ENCODE data around the gene IL4R. TPM values are rescaled to one million over a fixed set of nuclear protein-coding genes. Genes with fewer than 3 reads are reported as not detected.
"Not testable (repeated sequence)": the region's sequence is repeated elsewhere in the genome, so short reads cannot be mapped to it uniquely, and the experiment has no call there.

IL4R gene
- total RNA-seq, 1 donor from 2014 or later = 9.6 TPM

DNA sequence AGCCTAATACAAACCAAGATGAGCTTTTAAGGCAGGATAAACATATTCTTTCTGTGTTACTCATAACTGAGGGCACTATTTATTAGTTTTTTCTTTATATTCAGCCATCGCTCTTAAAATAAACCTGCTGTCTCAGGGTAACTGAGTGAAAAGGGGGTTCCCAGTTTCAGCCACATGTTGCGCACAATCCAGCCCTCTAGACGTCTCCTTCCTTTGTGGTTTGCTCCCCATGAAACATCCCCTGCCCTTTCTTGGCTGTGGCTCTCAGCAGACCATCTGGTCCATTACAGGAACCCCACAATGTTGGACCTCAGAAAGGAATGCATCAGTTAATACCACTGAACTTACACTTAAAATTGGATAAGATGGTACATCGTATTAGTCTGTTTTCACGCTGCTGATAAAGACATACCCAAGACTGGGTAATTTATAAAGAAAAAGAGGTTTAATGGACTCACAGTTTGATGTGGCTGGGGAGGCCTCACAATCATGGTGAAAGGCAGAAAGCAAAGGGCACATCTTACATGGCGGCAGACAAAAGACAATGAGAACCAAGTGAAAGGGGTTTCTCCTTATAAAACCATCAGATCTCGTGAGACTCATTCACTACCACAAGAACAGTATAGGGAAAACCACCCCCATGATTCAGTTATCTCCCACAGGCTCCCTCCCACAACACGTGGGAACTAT is 75.6 kb downstream of the IL4R start:
- TF ChIP-seq EZH2 (IDR thresholded peaks at IDR 0.05) (no peak), EZH2phosphoT487 (IDR thresholded peaks at IDR 0.05) (no peak)
- TF ChIP-seq, protein P1, sequence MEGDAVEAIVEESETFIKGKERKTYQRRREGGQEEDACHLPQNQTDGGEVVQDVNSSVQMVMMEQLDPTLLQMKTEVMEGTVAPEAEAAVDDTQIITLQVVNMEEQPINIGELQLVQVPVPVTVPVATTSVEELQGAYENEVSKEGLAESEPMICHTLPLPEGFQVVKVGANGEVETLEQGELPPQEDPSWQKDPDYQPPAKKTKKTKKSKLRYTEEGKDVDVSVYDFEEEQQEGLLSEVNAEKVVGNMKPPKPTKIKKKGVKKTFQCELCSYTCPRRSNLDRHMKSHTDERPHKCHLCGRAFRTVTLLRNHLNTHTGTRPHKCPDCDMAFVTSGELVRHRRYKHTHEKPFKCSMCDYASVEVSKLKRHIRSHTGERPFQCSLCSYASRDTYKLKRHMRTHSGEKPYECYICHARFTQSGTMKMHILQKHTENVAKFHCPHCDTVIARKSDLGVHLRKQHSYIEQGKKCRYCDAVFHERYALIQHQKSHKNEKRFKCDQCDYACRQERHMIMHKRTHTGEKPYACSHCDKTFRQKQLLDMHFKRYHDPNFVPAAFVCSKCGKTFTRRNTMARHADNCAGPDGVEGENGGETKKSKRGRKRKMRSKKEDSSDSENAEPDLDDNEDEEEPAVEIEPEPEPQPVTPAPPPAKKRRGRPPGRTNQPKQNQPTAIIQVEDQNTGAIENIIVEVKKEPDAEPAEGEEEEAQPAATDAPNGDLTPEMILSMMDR (IDR thresholded peaks at IDR 0.05) = no peak
- Mint-ChIP-seq H3K36me3 (no peaks in the 10 kb centered on the region), H3K9me3 (peaks cover 8% of the 10 kb centered on the region), H3K27me3 (ENCODE audit: insufficient read depth, low read depth) (peaks cover 2% of the 10 kb centered on the region), H3K4me3 (no peak overlapping the region), H3K4me1 (no peaks in the 10 kb centered on the region), H3K27ac (no peak overlapping the region)
- H3K4me2 ChIP-seq = no peak overlapping the region
- no peak overlapping the region for H3K9ac ChIP-seq
- no peaks in the 10 kb centered on the region for H3K36me3 ChIP-seq
- H3K79me2 ChIP-seq (ENCODE audit: low read depth) = no peaks in the 10 kb centered on the region
- no peaks in the 10 kb centered on the region for H4K20me1 ChIP-seq (ENCODE audit: low read depth)
- H3K4me3 ChIP-seq = no peak overlapping the region
- no peaks in the 10 kb centered on the region for H3K4me1 ChIP-seq
- no peak overlapping the region for H3K27ac ChIP-seq
- no peak for DNase-seq (ENCODE audit: low spot score)
- no peaks in the 10 kb centered on the region for H3F3A ChIP-seq (ENCODE audit: low read depth)
- no peaks in the 10 kb centered on the region for H3K27me3 ChIP-seq
- H2AFZ ChIP-seq (replicated peaks) = no peak overlapping the region
- H3K9me3 ChIP-seq (ENCODE audit: low read depth) = no peaks in the 10 kb centered on the region

DNA sequence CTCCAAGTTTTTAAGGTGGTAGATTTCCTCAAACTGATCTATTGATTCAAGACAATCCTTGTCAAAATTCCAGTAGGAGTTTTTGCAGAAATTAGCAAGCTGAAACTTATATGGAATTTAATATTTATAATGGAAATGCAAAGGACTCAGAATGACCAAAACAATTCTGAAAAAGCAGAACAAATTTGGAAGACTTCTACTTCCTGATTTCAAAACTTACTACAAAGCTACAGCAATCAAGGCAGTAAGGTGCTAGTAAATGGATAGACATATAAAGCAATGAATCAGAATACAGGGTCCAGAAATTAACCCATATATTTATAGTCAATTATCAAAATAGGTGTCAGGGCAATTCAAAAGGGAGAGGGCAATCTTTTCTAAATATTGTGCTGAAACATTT is 76.4 kb downstream of the IL4R start:
- peaks cover 2% of the 10 kb centered on the region for H3K27me3 Mint-ChIP-seq (ENCODE audit: insufficient read depth, low read depth)
- no peak for DNase-seq (ENCODE audit: low spot score)
- H2AFZ ChIP-seq (replicated peaks) = no peak overlapping the region
- no peaks in the 10 kb centered on the region for H3K36me3 Mint-ChIP-seq
- peaks cover 3% of the 10 kb centered on the region for H3K9me3 Mint-ChIP-seq
- H3K9me3 ChIP-seq (ENCODE audit: low read depth) = peaks cover 3% of the 10 kb centered on the region
- H3K4me3 ChIP-seq = no peak overlapping the region
- no peaks in the 10 kb centered on the region for H3K4me1 ChIP-seq
- H3K4me2 ChIP-seq = no peak overlapping the region
- H3K4me1 Mint-ChIP-seq = no peaks in the 10 kb centered on the region
- no peaks in the 10 kb centered on the region for H4K20me1 ChIP-seq (ENCODE audit: low read depth)
- H3K27me3 ChIP-seq = no peaks in the 10 kb centered on the region
- no peaks in the 10 kb centered on the region for H3K36me3 ChIP-seq
- H3K27ac Mint-ChIP-seq = no peak overlapping the region
- H3K79me2 ChIP-seq (ENCODE audit: low read depth) = no peaks in the 10 kb centered on the region
- no peaks in the 10 kb centered on the region for H3F3A ChIP-seq (ENCODE audit: low read depth)
- TF ChIP-seq EZH2 (IDR thresholded peaks at IDR 0.05) (no peak), EZH2phosphoT487 (IDR thresholded peaks at IDR 0.05) (no peak)
- TF ChIP-seq, protein P1 (IDR thresholded peaks at IDR 0.05) = no peak
- H3K9ac ChIP-seq = no peak overlapping the region
- H3K27ac ChIP-seq = no peak overlapping the region
- no peak overlapping the region for H3K4me3 Mint-ChIP-seq

DNA sequence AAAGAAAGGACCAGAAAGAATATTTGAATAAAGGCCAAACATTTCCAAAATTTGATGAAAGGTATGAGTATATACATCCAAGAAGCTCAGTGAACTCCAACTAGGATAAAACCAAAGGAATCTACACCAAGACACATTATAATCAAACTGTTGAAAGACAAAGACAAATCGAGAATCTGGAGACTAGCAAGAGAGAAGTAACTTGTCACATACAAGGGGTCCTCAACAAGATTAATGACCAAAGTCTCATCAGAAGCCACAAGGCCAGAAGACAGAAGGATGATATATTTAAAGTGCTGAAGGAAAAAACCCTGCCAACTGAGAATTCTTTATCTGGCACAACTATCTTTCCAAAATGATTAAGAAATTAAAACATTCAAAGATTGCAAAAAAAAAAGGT is 78.9 kb downstream of the IL4R start:
- no peak overlapping the region for H3K27ac Mint-ChIP-seq
- H3K4me3 Mint-ChIP-seq = no peak overlapping the region
- no peak for TF ChIP-seq EZH2 (IDR thresholded peaks at IDR 0.05)
- no peak overlapping the region for H3K9ac ChIP-seq
- H3K36me3 Mint-ChIP-seq = no peaks in the 10 kb centered on the region
- H3K4me1 Mint-ChIP-seq = no peaks in the 10 kb centered on the region
- no peak overlapping the region for H3K4me2 ChIP-seq
- H3K27me3 ChIP-seq = no peaks in the 10 kb centered on the region
- peaks cover 13% of the 10 kb centered on the region for H3K9me3 Mint-ChIP-seq
- no peaks in the 10 kb centered on the region for H3F3A ChIP-seq (ENCODE audit: low read depth)
- H3K36me3 ChIP-seq = no peaks in the 10 kb centered on the region
- H3K27me3 Mint-ChIP-seq (ENCODE audit: insufficient read depth, low read depth) = no peaks in the 10 kb centered on the region
- no peaks in the 10 kb centered on the region for H3K79me2 ChIP-seq (ENCODE audit: low read depth)
- H3K9me3 ChIP-seq (ENCODE audit: low read depth) = peaks cover 6% of the 10 kb centered on the region
- no peak overlapping the region for H3K27ac ChIP-seq
- no peak overlapping the region for H2AFZ ChIP-seq (replicated peaks)
- no peak overlapping the region for H3K4me3 ChIP-seq
- H4K20me1 ChIP-seq (ENCODE audit: low read depth) = no peaks in the 10 kb centered on the region
- no peaks in the 10 kb centered on the region for H3K4me1 ChIP-seq
- DNase-seq (ENCODE audit: low spot score) = no peak

DNA sequence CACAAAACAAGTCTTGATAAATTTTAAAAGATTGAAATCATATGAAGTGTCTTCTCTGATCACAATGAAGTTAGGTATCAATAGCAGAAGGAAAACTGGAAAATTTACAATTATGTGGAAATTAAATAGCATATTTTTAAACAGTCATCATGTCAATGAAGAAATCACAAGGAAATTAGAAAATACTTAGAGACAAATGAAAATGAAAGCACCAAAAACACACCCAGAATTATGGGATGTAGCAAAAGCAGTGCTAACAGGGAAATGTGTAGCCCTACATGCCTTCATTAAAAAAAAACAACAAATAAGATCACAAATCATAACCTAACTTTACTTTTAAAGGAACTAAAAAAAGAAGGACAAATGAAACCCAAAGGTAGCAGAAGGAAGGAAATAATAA is 80.7 kb downstream of the IL4R start:
- H3K36me3 Mint-ChIP-seq = no peaks in the 10 kb centered on the region
- no peaks in the 10 kb centered on the region for H3K36me3 ChIP-seq
- no peaks in the 10 kb centered on the region for H3K4me1 ChIP-seq
- H3K27ac ChIP-seq = no peak overlapping the region
- H3K9ac ChIP-seq = no peak overlapping the region
- no peak overlapping the region for H3K27ac Mint-ChIP-seq
- H3K4me3 ChIP-seq = no peak overlapping the region
- H2AFZ ChIP-seq (replicated peaks) = no peak overlapping the region
- H3K27me3 ChIP-seq = no peaks in the 10 kb centered on the region
- H3F3A ChIP-seq (ENCODE audit: low read depth) = no peaks in the 10 kb centered on the region
- no peaks in the 10 kb centered on the region for H4K20me1 ChIP-seq (ENCODE audit: low read depth)
- peaks cover 6% of the 10 kb centered on the region for H3K9me3 ChIP-seq (ENCODE audit: low read depth)
- TF ChIP-seq, protein P1 (IDR thresholded peaks at IDR 0.05) = no peak
- no peak for TF ChIP-seq EZH2 (IDR thresholded peaks at IDR 0.05)
- no peak for TF ChIP-seq EZH2phosphoT487 (IDR thresholded peaks at IDR 0.05)
- H3K27me3 Mint-ChIP-seq (ENCODE audit: insufficient read depth, low read depth) = no peaks in the 10 kb centered on the region
- no peaks in the 10 kb centered on the region for H3K4me1 Mint-ChIP-seq
- peaks cover 13% of the 10 kb centered on the region for H3K9me3 Mint-ChIP-seq
- no peak overlapping the region for H3K4me3 Mint-ChIP-seq
- H3K4me2 ChIP-seq = no peak overlapping the region
- DNase-seq (ENCODE audit: low spot score) = no peak
- no peaks in the 10 kb centered on the region for H3K79me2 ChIP-seq (ENCODE audit: low read depth)

DNA sequence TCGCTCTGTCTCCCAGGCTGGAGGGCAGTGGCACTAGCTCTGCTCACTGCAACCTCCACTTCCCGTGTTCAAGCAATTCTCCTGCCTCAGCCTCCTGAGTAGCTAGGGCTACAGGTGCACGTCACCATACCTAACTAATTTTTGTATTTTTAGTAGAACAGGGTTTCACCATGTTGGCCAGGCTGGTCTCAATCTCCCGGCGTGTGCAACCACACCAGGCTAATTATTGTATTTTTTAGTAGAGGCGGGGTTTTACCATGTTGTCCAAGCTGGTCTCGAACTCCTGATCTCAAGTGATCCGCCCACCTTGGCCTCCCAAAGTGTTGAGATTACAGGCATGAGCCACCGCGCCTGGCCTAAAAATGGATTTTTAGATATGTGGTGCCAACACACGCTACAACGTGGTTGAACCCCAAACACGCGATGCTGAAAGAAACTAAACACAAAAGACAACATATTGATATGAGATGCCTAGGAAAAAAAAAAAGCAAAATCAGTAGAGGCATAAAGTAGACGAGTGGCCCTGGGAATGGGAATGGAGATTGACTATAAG is 84.6 kb downstream of the IL4R start:
- not testable (repeated sequence) for H3K4me3 ChIP-seq; H3K4me1 ChIP-seq; H4K20me1 ChIP-seq (ENCODE audit: low read depth); H3F3A ChIP-seq (ENCODE audit: low read depth); H3K79me2 ChIP-seq (ENCODE audit: low read depth); H3K9ac ChIP-seq; DNase-seq (ENCODE audit: low spot score); H3K27ac Mint-ChIP-seq; H3K27me3 ChIP-seq; H3K9me3 Mint-ChIP-seq; H3K27ac ChIP-seq; H3K4me1 Mint-ChIP-seq; H3K36me3 Mint-ChIP-seq; H3K4me3 Mint-ChIP-seq; H3K36me3 ChIP-seq; H3K9me3 ChIP-seq (ENCODE audit: low read depth); H3K27me3 Mint-ChIP-seq (ENCODE audit: insufficient read depth, low read depth); H3K4me2 ChIP-seq; H2AFZ ChIP-seq (replicated peaks)
